B cell (primary cell): Measurements from ENCODE around the gene RANBP3.

Source experiments
- EZH2 ChIP-seq: IDR thresholded peaks from 2 replicates; pipeline ENCODE4 v1.6.1; 2012; ENCODE audit warnings: borderline replicate concordance, low read depth, mild to moderate bottlenecking, moderate library complexity, low read length; ENCODE audit not compliant: insufficient read depth, poor library complexity, severe bottlenecking
- TF ChIP-seq, protein P1 (sequence below): fragments of 200-600 bp; IDR thresholded peaks from one replicate; pipeline ENCODE4 v1.8.0; 2022; ENCODE audit warnings: antibody characterized with exemption, mild to moderate bottlenecking

DNA sequence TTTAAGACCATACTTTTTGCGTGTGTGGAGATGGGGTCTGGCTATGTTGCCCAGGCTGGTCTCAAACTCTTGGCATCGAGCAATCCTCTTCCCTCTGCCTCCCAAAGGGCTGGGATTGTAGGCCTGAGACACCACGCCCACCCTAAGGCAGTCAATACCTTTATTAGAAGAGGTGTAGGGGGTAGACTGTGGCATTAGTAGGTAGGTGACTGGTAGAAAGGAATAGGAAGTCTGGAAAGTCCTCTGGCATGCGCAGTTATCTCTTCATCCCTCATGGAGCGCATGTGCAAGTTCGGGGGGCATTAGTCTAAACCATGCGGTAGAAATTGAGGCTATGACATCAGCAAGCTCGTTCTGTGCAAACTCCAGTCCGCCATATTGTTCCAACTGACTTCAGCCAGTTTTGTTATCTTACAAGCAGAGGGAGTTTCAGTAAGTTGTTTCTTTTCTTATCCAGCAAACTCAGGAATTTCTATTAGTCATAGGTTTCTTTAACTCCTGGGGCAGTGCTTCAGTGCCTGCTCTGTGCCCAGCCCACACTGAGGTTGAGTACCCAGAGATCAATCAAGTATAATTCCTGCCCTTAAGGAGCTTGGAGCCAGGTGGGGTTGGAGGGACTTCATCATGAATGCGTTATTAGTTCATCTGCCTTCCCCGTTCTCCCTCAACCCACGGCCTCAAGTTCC, 7.3 kb upstream of the RANBP3 start:
- TF ChIP-seq, protein P1, sequence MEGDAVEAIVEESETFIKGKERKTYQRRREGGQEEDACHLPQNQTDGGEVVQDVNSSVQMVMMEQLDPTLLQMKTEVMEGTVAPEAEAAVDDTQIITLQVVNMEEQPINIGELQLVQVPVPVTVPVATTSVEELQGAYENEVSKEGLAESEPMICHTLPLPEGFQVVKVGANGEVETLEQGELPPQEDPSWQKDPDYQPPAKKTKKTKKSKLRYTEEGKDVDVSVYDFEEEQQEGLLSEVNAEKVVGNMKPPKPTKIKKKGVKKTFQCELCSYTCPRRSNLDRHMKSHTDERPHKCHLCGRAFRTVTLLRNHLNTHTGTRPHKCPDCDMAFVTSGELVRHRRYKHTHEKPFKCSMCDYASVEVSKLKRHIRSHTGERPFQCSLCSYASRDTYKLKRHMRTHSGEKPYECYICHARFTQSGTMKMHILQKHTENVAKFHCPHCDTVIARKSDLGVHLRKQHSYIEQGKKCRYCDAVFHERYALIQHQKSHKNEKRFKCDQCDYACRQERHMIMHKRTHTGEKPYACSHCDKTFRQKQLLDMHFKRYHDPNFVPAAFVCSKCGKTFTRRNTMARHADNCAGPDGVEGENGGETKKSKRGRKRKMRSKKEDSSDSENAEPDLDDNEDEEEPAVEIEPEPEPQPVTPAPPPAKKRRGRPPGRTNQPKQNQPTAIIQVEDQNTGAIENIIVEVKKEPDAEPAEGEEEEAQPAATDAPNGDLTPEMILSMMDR = no peak
- TF ChIP-seq EZH2 = no peak
